K562 (cell line): ENCODE measurements around the gene KDM4C. TPM values are rescaled to one million over a fixed set of nuclear protein-coding genes. Genes with fewer than 3 reads are reported as not detected.

Experiments used
- ATF7 ChIP-seq: fragments of 450-650 bp; IDR thresholded peaks from 2 replicates; pipeline ENCODE4 v1.7.1; 2014; ENCODE audit warnings: mild to moderate bottlenecking, moderate library complexity
- FOXK2 ChIP-seq, 2 experiments: fragments of 450-650 bp; IDR thresholded peaks in 1 of 2; conservative IDR thresholded peaks in 1 of 2; 2 replicates each; pipeline ENCODE4 v1.6.1; 2016; ENCODE audit warnings: low read depth in 2 of 2, mild to moderate bottlenecking in 1 of 2
- MAFG ChIP-seq: fragments of 450-650 bp; conservative IDR thresholded peaks from 2 replicates; pipeline ENCODE4 v1.6.1; 2016; ENCODE audit warnings: missing genetic modification characterization, missing compliant biosample characterization
- PBX2 ChIP-seq, 2 experiments: IDR thresholded peaks in 1 of 2; conservative IDR thresholded peaks in 1 of 2; 2 replicates each; pipeline ENCODE4 v1.6.1; 2016; ENCODE audit warnings: low read depth in 2 of 2, mild to moderate bottlenecking in 1 of 2, missing compliant biosample characterization in 1 of 2, missing genetic modification characterization in 1 of 2, moderate library complexity in 1 of 2
- RBBP5 ChIP-seq: fragments of 200-600 bp; sonication (generic); IDR thresholded peaks from 2 replicates; pipeline ENCODE4 v1.6.1; 2012; ENCODE audit warnings: borderline replicate concordance, mild to moderate bottlenecking, low read length, control low read depth, inconsistent platforms; ENCODE audit not compliant: insufficient read depth, poor library complexity, severe bottlenecking
- ZKSCAN3 ChIP-seq: fragments of 250-450 bp; sonication (Bioruptor Pico); IDR thresholded peaks from 2 replicates; pipeline ENCODE4 v1.4.0; 2020
- ZNF121 ChIP-seq: sonication (generic); formaldehyde crosslinking; conservative IDR thresholded peaks from 2 replicates; pipeline ENCODE4 v1.8.0; 2022; ENCODE audit warnings: missing genetic modification reagents
- ZNF740 ChIP-seq, 3 experiments: fragments of 200-800 bp in 1 of 3; sonication (Bioruptor generic) in 1 of 3; sonication (generic) in 1 of 3; formaldehyde crosslinking in 1 of 3; IDR thresholded peaks; 2 replicates each; pipeline versions ENCODE4 v1.6.1 to v1.8.0; 2016 to 2022; ENCODE audit warnings: mild to moderate bottlenecking in 2 of 3, missing compliant biosample characterization in 2 of 3, missing genetic modification characterization in 2 of 3, missing genetic modification reagents in 1 of 3
- polyA plus RNA-seq, 8 experiments: library from polyadenylated mRNA; depleted of rRNA in 4 of 8; stranded (reverse) in 5 of 8; unstranded in 3 of 8; fragments of >200 nt; fragmentation: Nextera tagmentation in 2 of 8; fragmentation: Illumina TruSeq in 1 of 8; extraction: Ambion mirVana in 2 of 8; extraction: Trizol in 1 of 8; gene quantifications; 2 replicates each; pipeline versions ENCODE4 v1.2.1 to v1.2.3, GENCODE V29; 2011 to 2014; ENCODE audit warnings: inconsistent platforms in 1 of 8, missing spikeins in 1 of 8
- total RNA-seq, 7 experiments: library from RNA; depleted of rRNA in 6 of 7; stranded (reverse); fragments of >200 nt in 6 of 7; fragmentation: Illumina TruSeq in 2 of 7; extraction: Trizol in 2 of 7; gene quantifications; 2 replicates each; pipeline versions ENCODE4 v1.2.1 to v1.2.3, GENCODE V29; 2011 to 2021; ENCODE audit warnings: low replicate concordance in 1 of 7

The KDM4C gene
- total and polyA plus RNA-seq, 9 of the 15 experiments (the other 6 are each of a cell fraction or from before 2014, with no cell fraction given): 5.4 to 17.0 (median 12.6) TPM

GRCh38 chr9:6819112-6819511 is 61.3 kb downstream of the KDM4C start (continued):
- no peak for TF ChIP-seq MAFG (tag)
- TF ChIP-seq ZNF121 (CRISPR knock-in tag): no peak
- no peak for TF ChIP-seq ATF7
- no peak for TF ChIP-seq PBX2 (CRISPR knock-in tag; IDR thresholded peaks at IDR 0.05; ENCODE audit: low read depth)
- no peak for TF ChIP-seq PBX2 (tag; conservative IDR thresholded peaks at IDR 0.05; ENCODE audit: low read depth)
- TF ChIP-seq RBBP5: no peak
- TF ChIP-seq ZKSCAN3 (CRISPR knock-in tag): no peak
- TF ChIP-seq FOXK2 (conservative IDR thresholded peaks at IDR 0.05 in 1 of 2, IDR thresholded peaks at IDR 0.05 in 1 of 2; ENCODE audit: low read depth in 2 of 2): no peak
- TF ChIP-seq ZNF740 (CRISPR knock-in tag; IDR thresholded peaks at IDR 0.05): no peak
- no peak for TF ChIP-seq ZNF740 (tag; IDR thresholded peaks at IDR 0.05)
